AG04450 (cell line): ENCODE results near the gene FMO5. TPM values are rescaled to one million over a fixed set of nuclear protein-coding genes. Genes with fewer than 3 reads are reported as not detected.
"Not testable (repeated sequence)": the region's sequence is repeated elsewhere in the genome, so short reads cannot be mapped to it uniquely, and the experiment has no call there.

Experiments
- CTCF ChIA-PET: fragments of 300-600, 350-600 bp; formaldehyde crosslinking; extraction: SDS; loops from one replicate; lab custom pipeline; 2022; ENCODE audit warnings: antibody characterized with exemption, inconsistent platforms; lab: Charles Lee
- POLR2A ChIA-PET: fragments of 350-600 bp; formaldehyde crosslinking; extraction: SDS; loops from one replicate; lab custom pipeline; 2021; ENCODE audit warnings: antibody characterized with exemption, inconsistent platforms; lab: Yijun Ruan, JAX
- DNase-seq: peaks from one replicate; pipeline ENCODE4 v3.0.0-alpha.2; 2011; ENCODE audit warnings: low read depth, low spot score
- H3K27ac ChIP-seq: one replicate; pipeline ENCODE4 v1.5.1; 2012; ENCODE audit warnings: low read depth, low read length, control low read depth
- H3K27me3 ChIP-seq: one replicate; pipeline ENCODE4 v1.6.0; 2012; ENCODE audit warnings: low read length; ENCODE audit not compliant: control insufficient read depth, insufficient read depth
- H3K4me3 ChIP-seq: 2 replicates; pipeline ENCODE4 v1.5.1; 2011; ENCODE audit warnings: mild to moderate bottlenecking, low read depth, low read length, control low read depth
- H3K9me3 ChIP-seq: 2 replicates; pipeline ENCODE4 v1.5.1; 2012; ENCODE audit warnings: low read length; ENCODE audit not compliant: control insufficient read depth, insufficient read depth
- CTCF ChIP-seq: IDR thresholded peaks from 2 replicates; pipeline ENCODE4 v1.5.1; 2011; ENCODE audit warnings: low read depth, low read length, control low read depth, inconsistent platforms
- polyA plus RNA-seq: library from polyadenylated mRNA; depleted of rRNA; stranded (reverse); fragments of >200 nt; gene quantifications from 2 replicates; pipeline ENCODE4 v1.2.3, GENCODE V29; 2011

The FMO5 gene
- polyA plus RNA-seq, 1 experiment, result 0.98 TPM

GRCh38 chr1:147204080-147204479 lies 21.1 kb downstream of the FMO5 start:
- Histone ChIP-seq H3K9me3 (no peaks in the 10 kb centered on the region), H3K27me3 (no peaks in the 10 kb centered on the region), H3K27ac (no peak overlapping the region), H3K4me3 (no peak overlapping the region)
- ChIA-PET POLR2A (no interaction called here), CTCF (no interaction called here)
- no peak for DNase-seq
- no peak for TF ChIP-seq CTCF

GRCh38 chr1:147202576-147202975 lies 22.6 kb downstream of the FMO5 start:
- Histone ChIP-seq H3K4me3 (no peak overlapping the region), H3K9me3 (no peaks in the 10 kb centered on the region), H3K27ac (no peak overlapping the region), H3K27me3 (no peaks in the 10 kb centered on the region)
- no peak for DNase-seq
- ChIA-PET CTCF (interaction anchor here (1.4 to 1.6 kb wide), 2 partner anchors 29 to 188 kb away, joined by 3 read pairs; no protein-coding TSS in a partner anchor), POLR2A (interaction anchor here (0.6 kb wide), 1 partner anchor 51 kb away, joined by 9 read pairs; no protein-coding TSS in a partner anchor)
- TF ChIP-seq CTCF, result no peak

GRCh38 chr1:147201786-147202185 lies 23.4 kb downstream of the FMO5 start:
- H3K27me3 ChIP-seq, result no peaks in the 10 kb centered on the region
- no peak overlapping the region for H3K4me3 ChIP-seq
- CTCF ChIA-PET, result interaction anchor here (1.4 to 1.6 kb wide), 2 partner anchors 28 to 188 kb away, joined by 3 read pairs; no protein-coding TSS in a partner anchor
- POLR2A ChIA-PET, result no interaction called here
- no peaks in the 10 kb centered on the region for H3K9me3 ChIP-seq
- TF ChIP-seq CTCF, result no peak
- no peak for DNase-seq
- no peak overlapping the region for H3K27ac ChIP-seq

- POLR2A ChIA-PET, result no interaction called here
- Histone ChIP-seq H3K27ac (no peak overlapping the region), H3K4me3 (no peak overlapping the region), H3K9me3 (no peaks in the 10 kb centered on the region), H3K27me3 (no peaks in the 10 kb centered on the region)
- TF ChIP-seq CTCF, result no peak
- DNase-seq, result no peak
- CTCF ChIA-PET, result interaction anchor here (1.4 to 1.6 kb wide), 2 partner anchors 28 to 42 kb away, joined by 3 to 4 read pairs; no protein-coding TSS in a partner anchor
Observed at GRCh38 chr1:147201276-147201675, 23.9 kb downstream of the FMO5 start.

GRCh38 chr1:147197324-147197723 lies 27.8 kb downstream of the FMO5 start:
- CTCF ChIA-PET, DNase-seq, H3K4me3 ChIP-seq, H3K27me3 ChIP-seq, H3K9me3 ChIP-seq, H3K27ac ChIP-seq, POLR2A ChIA-PET: not testable (repeated sequence)
